ENCODE measurements around the gene CRACDL. TPM values are rescaled to one million over a fixed set of nuclear protein-coding genes. Genes with fewer than 3 reads are reported as not detected.

The CRACDL gene
- total RNA-seq, 4 donors from 2014 or later = 10.9 to 22.6 (median 14.0) TPM

DNA sequence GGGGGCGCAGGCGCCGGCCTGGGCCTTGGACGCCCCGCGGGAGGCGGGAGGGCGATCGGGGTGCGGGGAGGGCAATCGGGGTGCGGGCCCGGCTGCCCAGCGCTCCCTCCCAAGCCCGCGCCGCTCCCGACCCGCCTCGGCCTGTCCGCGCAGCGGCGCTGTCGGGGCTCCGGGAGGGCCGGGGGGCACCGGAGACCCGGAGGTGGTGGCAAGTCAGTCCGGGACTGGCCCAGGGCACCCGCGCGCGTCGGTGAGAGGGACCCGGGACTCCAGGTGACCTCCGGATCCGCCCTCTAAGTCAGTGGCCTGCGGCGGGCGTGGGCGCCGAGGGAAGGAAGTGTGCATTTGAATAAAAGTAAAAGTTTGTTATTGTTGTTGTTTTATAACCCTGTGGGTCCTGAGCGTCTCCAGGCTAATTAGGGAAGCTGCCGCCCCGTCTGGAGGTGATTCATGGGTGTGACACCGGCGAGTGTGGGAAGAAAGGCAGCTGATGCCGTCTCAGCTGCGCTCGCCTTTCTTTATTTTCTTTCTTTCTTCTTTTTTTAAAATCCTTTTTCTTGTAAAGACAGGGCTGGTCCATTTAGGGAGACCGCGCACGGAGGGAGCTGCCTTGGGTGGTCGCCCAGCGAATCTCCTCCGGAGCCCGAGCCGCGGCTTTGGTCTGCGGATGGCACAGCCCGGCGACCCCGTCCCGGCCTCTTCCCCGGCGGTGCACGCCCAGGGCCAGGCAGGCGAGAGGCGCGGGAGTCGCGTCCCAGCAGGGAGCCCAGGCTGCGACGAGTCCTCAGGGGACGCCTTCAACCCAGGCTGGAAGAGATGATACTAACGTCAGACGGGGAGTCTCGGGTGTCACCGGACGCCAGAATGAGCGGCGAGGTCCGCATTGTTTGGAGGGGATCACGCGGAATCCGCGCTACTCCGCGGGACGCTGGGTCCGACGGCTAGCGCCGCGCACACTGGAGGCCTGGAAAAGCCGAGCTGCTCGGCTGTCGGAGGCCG, 627 bp upstream of the CRACDL start:
- intact Hi-C loops (cut with DNase I; ENCODE audit: low total_unique reads) = no loop called here
- no peak for TF ChIP-seq POLR2A (IDR thresholded peaks at IDR 0.05)
- TF ChIP-seq, protein P1, sequence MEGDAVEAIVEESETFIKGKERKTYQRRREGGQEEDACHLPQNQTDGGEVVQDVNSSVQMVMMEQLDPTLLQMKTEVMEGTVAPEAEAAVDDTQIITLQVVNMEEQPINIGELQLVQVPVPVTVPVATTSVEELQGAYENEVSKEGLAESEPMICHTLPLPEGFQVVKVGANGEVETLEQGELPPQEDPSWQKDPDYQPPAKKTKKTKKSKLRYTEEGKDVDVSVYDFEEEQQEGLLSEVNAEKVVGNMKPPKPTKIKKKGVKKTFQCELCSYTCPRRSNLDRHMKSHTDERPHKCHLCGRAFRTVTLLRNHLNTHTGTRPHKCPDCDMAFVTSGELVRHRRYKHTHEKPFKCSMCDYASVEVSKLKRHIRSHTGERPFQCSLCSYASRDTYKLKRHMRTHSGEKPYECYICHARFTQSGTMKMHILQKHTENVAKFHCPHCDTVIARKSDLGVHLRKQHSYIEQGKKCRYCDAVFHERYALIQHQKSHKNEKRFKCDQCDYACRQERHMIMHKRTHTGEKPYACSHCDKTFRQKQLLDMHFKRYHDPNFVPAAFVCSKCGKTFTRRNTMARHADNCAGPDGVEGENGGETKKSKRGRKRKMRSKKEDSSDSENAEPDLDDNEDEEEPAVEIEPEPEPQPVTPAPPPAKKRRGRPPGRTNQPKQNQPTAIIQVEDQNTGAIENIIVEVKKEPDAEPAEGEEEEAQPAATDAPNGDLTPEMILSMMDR (IDR thresholded peaks at IDR 0.05) = no peak
- DNase-seq (ENCODE audit: low spot score in 2 of 2) = no peak
- H3K4me3 ChIP-seq (ENCODE audit: low read depth, poor library complexity, severe bottlenecking) = peak overlapping the region; percentile 14
- WGBS, 2 donors = 9% methylated on average over 42 to 83 of the region's 100 CpGs

DNA sequence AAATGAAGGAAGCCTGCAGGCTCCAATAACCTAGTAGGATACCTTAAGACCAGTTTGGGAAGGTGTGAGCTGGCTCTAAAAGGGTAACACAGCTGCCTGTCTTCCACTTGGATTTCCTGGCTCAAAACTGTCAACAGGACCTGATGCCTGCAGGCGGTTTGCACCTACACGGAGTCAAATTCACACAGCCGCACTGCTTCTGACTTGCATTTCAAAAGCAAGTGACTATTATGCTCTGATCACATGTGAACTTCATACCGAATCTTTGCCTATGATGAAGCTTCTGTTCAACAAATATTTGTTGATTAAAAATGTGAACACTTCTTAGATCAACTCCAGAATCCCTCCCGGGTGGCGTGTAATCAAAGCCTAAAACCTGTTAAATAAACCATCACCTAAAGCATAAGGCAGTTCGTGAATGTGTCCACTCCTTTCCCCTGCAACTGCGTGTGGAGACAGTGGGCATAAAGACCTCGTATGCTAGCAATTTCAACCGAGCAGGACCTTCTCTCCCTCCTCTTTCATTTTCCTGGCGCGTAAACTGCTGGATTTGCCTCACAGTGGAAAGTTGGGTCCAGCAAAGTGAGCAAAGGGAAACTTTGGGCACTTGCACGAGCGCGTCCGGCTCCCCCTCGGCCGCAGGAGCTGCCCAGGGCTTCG, 784 bp downstream of the CRACDL start:
- WGBS, 2 donors = 13 to 15% methylated on average over 19 of the region's 19 CpGs
- TF ChIP-seq, protein P1 (IDR thresholded peaks at IDR 0.05) = no peak
- no peak for TF ChIP-seq POLR2A (IDR thresholded peaks at IDR 0.05)
- intact Hi-C loops (cut with DNase I; ENCODE audit: low total_unique reads) = no loop called here
- no peak for DNase-seq (ENCODE audit: low spot score in 2 of 2)
- H3K4me3 ChIP-seq (ENCODE audit: low read depth, poor library complexity, severe bottlenecking) = no peak overlapping the region

DNA sequence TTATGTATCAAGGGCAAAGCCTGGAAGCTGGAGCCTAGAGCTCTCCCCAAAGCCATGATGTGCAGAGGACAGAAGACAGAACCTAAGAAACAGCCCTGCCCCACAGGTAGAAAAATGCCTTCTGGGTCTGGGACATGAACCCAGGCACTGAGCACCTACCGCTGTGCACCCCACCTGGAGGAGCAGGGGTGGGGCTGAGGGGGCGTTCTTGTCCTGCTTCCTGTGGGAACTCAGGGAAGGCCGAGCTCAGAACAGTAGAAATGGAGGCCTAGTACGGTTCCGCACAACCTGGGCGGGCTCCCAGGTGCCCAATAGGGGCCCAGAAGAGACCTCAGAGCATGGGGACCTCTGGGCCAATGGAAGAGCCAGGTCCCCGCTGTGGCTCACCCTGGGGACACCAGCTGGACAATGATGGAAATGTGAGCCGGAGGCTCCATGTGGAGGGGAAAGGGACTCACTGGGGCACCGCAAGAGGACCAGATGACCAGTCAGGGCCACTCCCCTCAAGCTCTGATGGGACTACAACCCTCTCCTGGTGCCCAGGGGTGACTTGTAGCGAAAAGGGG, 3.2 kb downstream of the CRACDL start:
- 90 to 94% methylated on average over 10 of the region's 10 CpGs for WGBS, 2 donors
- intact Hi-C loops (cut with DNase I; ENCODE audit: low total_unique reads) = no loop called here
- no peak overlapping the region for H3K4me3 ChIP-seq (ENCODE audit: low read depth, poor library complexity, severe bottlenecking)
- TF ChIP-seq, protein P1 (IDR thresholded peaks at IDR 0.05) = no peak
- TF ChIP-seq POLR2A (IDR thresholded peaks at IDR 0.05) = no peak
- DNase-seq (ENCODE audit: low spot score in 2 of 2) = no peak

DNA sequence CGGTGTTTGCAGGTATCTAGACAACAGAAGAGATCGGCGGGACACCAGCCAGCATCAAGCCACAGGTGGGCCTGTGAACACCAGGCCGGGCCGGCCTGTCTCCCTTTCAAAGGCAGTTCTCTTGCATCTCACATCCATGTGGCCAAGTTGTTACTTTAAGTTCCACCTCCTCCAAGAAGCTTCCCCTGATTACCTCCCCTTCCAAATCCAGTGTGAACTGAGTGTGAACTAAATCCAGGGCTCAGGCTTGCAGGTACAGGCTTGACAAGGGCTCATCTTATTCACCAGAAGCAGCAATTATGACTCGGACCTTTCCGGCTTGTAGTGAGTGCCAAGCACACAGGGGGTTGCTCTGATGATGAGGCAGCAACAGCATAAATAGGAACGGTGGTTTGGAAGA, 3.9 kb downstream of the CRACDL start:
- WGBS, 2 donors = 80 to 87% methylated on average over 8 of the region's 8 CpGs
- no peak for DNase-seq (ENCODE audit: low spot score in 2 of 2)
- H3K4me3 ChIP-seq (ENCODE audit: low read depth, poor library complexity, severe bottlenecking) = no peak overlapping the region
- TF ChIP-seq, protein P1 (IDR thresholded peaks at IDR 0.05) = no peak
- no peak for TF ChIP-seq POLR2A (IDR thresholded peaks at IDR 0.05)
- intact Hi-C loops (cut with DNase I; ENCODE audit: low total_unique reads) = no loop called here

DNA sequence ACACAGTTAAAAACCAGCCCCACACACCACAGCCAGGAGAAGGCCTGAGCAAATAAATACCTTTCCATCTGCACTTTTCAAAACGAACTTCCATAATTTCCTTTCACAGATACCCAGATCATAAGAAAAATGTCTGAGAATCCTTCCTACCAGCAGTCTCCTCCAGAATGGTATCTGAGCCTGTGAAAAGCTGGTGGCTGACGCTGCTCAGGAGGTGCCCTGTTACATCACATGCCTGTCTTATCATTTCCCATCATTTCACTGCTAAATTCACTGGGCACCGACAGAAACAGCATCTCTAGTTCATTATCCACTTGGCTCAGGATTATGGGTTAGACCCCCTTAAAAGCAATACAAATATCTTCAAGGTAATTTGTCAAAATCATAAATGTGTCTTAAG, 4.4 kb downstream of the CRACDL start:
- 70 to 73% methylated on average over 3 of the region's 3 CpGs for WGBS, 2 donors
- intact Hi-C loops (cut with DNase I; ENCODE audit: low total_unique reads) = no loop called here
- no peak for TF ChIP-seq POLR2A (IDR thresholded peaks at IDR 0.05)
- TF ChIP-seq, protein P1 (IDR thresholded peaks at IDR 0.05) = no peak
- no peak for DNase-seq (ENCODE audit: low spot score in 2 of 2)
- H3K4me3 ChIP-seq (ENCODE audit: low read depth, poor library complexity, severe bottlenecking) = no peak overlapping the region
